Caco-2 (cell line): ENCODE results near the gene SIGMAR1. TPM values are rescaled to one million over a fixed set of nuclear protein-coding genes. Genes with fewer than 3 reads are reported as not detected.

Source experiments
- BruUV-seq: library from RNA; stranded (reverse); fragments of 400-500 nt; replicated peaks from 2 replicates; lab custom pipeline; 2021; lab: Mats Ljungman, UMichigan
- CTCF ChIA-PET: fragments of 300-600 bp; sonication (Branson Sonifier 250); formaldehyde crosslinking; loops from one replicate; lab custom pipeline; 2022; ENCODE audit warnings: antibody characterized with exemption; lab: Charles Lee
- POLR2A ChIA-PET: fragments of 300-600 bp; sonication (Branson Sonifier 250); formaldehyde crosslinking; loops from one replicate; lab custom pipeline; 2022; ENCODE audit warnings: antibody characterized with exemption; lab: Charles Lee
- DNase-seq, 2 experiments: peaks; one replicate each; pipeline versions ENCODE4 v3.0.0 to v3.0.0-alpha.2; 2020 to 2022
- H3K27me3 ChIP-seq: replicated peaks from 2 replicates; pipeline ENCODE4 v1.6.0; 2011; ENCODE audit warnings: low read length; ENCODE audit not compliant: control insufficient read depth, insufficient read depth
- H3K36me3 ChIP-seq: 2 replicates; pipeline ENCODE4 v1.5.1; 2011; ENCODE audit warnings: low read length; ENCODE audit not compliant: control insufficient read depth, insufficient read depth
- H3K4me1 ChIP-seq: fragments of 250-450 bp; sonication (Bioruptor Pico); 2 replicates; pipeline ENCODE4 v1.5.1; 2020; ENCODE audit warnings: mild to moderate bottlenecking
- H3K4me3 ChIP-seq: 2 replicates; pipeline ENCODE4 v1.5.1; 2011; ENCODE audit warnings: low read depth, mild to moderate bottlenecking, control low read depth, low read length
- H3K9me3 ChIP-seq: fragments of 250-450 bp; sonication (Bioruptor Pico); 2 replicates; pipeline ENCODE4 v1.5.1; 2020; ENCODE audit warnings: mild to moderate bottlenecking, moderate library complexity
- H3K27ac Mint-ChIP-seq: one replicate; pipeline ENCODE4 v1.8.0; 2022; ENCODE audit warnings: mixed read lengths; ENCODE audit not compliant: unreplicated experiment
- H3K27me3 Mint-ChIP-seq: one replicate; pipeline ENCODE4 v1.8.0; 2022; ENCODE audit warnings: mixed read lengths; ENCODE audit not compliant: insufficient read depth, unreplicated experiment
- H3K36me3 Mint-ChIP-seq: one replicate; pipeline ENCODE4 v1.8.0; 2022; ENCODE audit warnings: mild to moderate bottlenecking, mixed read lengths; ENCODE audit not compliant: insufficient read depth, unreplicated experiment
- H3K4me1 Mint-ChIP-seq: one replicate; pipeline ENCODE4 v1.8.0; 2022; ENCODE audit warnings: low read depth, mixed read lengths; ENCODE audit not compliant: unreplicated experiment
- H3K4me3 Mint-ChIP-seq: one replicate; pipeline ENCODE4 v1.8.0; 2022; ENCODE audit warnings: mild to moderate bottlenecking, moderate library complexity, mixed read lengths; ENCODE audit not compliant: unreplicated experiment
- H3K9me3 Mint-ChIP-seq: one replicate; pipeline ENCODE4 v1.8.0; 2022; ENCODE audit warnings: mixed read lengths; ENCODE audit not compliant: unreplicated experiment
- CTCF ChIP-seq, 2 experiments: fragments of 200-600 bp in 1 of 2; IDR thresholded peaks; 1 replicate in 1 of 2; 2 replicates in 1 of 2; pipeline versions ENCODE4 v1.5.1 to v1.8.0; 2011 to 2022; ENCODE audit warnings: antibody characterized with exemption in 1 of 2, control low read depth in 1 of 2, inconsistent platforms in 1 of 2, low read depth in 1 of 2, low read length in 1 of 2, mild to moderate bottlenecking in 1 of 2, moderate library complexity in 1 of 2; ENCODE audit not compliant: insufficient read depth in 1 of 2, severe bottlenecking in 1 of 2, unreplicated experiment in 1 of 2
- intact Hi-C: fragments of 100-400 bp; cut with micrococcal nuclease; formaldehyde crosslinking; loops from one replicate; pipeline ENCODE4 v1.10.0; 2022; ENCODE audit not compliant: unreplicated experiment
- total RNA-seq: library from RNA; stranded (reverse); gene quantifications from 2 replicates; pipeline ENCODE4 v1.2.3, GENCODE V29; 2022

The SIGMAR1 gene
- total RNA-seq, 1 experiment from 2014 or later: 102 TPM

- TF ChIP-seq CTCF (IDR thresholded peaks at IDR 0.05; ENCODE audit: insufficient read depth in 1 of 2, low read depth in 1 of 2, low read length in 1 of 2, severe bottlenecking in 1 of 2, unreplicated experiment in 1 of 2): no peak
- peaks cover 8% of the 10 kb centered on the region for H3K4me1 Mint-ChIP-seq
- no peak for DNase-seq
- H3K9me3 Mint-ChIP-seq: no peaks in the 10 kb centered on the region
- H3K36me3 ChIP-seq: peaks cover 1% of the 10 kb centered on the region; the same call in 1 of the 2 replicates
- H3K9me3 ChIP-seq: no peaks in the 10 kb centered on the region
- no peaks in the 10 kb centered on the region for H3K27me3 Mint-ChIP-seq
- H3K27ac Mint-ChIP-seq: no peak overlapping the region
- BruUV-seq: TSS peak; percentile 61
- no peak overlapping the region for H3K4me3 ChIP-seq
- H3K27me3 ChIP-seq: no peaks in the 10 kb centered on the region
- intact Hi-C loops: loop anchor here (1.0 kb wide), 1 partner anchor 22 kb away; the partner anchor contains the start of gene RPP25L
- H3K4me1 ChIP-seq: peaks cover 9% of the 10 kb centered on the region
- peaks cover 10% of the 10 kb centered on the region for H3K36me3 Mint-ChIP-seq
- ChIA-PET POLR2A (interaction anchor here (0.6 kb wide), 1 partner anchor 14 kb away, joined by 6 read pairs; no protein-coding TSS in a partner anchor), CTCF (interaction anchor here (0.6 to 1.9 kb wide), 12 partner anchors 8 to 244 kb away, joined by 3 to 21 read pairs (median 5); partner anchors contain the start of genes DCTN3, GALT, IL11RA and RPP25L)
- H3K4me3 Mint-ChIP-seq: no peak overlapping the region
Measured at GRCh38 chr9:34634551-34635248, 2.9 kb downstream of the SIGMAR1 start.

GRCh38 chr9:34633851-34634550, 3.6 kb downstream of the SIGMAR1 start:
- no peaks in the 10 kb centered on the region for H3K9me3 Mint-ChIP-seq
- peaks cover 8% of the 10 kb centered on the region for H3K4me1 Mint-ChIP-seq
- Histone ChIP-seq H3K4me1 (peaks cover 9% of the 10 kb centered on the region), H3K27me3 (no peaks in the 10 kb centered on the region), H3K4me3 (no peak overlapping the region), H3K9me3 (no peaks in the 10 kb centered on the region), H3K36me3 (peaks cover 1% of the 10 kb centered on the region; the same call in 1 of the 2 replicates)
- peaks cover 10% of the 10 kb centered on the region for H3K36me3 Mint-ChIP-seq
- ChIA-PET POLR2A (interaction anchor here (0.6 kb wide), 1 partner anchor 15 kb away, joined by 6 read pairs; no protein-coding TSS in a partner anchor), CTCF (interaction anchor here (0.6 to 1.9 kb wide), 14 partner anchors 9 to 92 kb away, joined by 3 to 21 read pairs (median 5); partner anchors contain the start of genes DCTN3, GALT, IL11RA and RPP25L)
- no peak overlapping the region for H3K27ac Mint-ChIP-seq
- BruUV-seq: no TSS peak
- H3K4me3 Mint-ChIP-seq: no peak overlapping the region
- TF ChIP-seq CTCF (IDR thresholded peaks at IDR 0.05; ENCODE audit: insufficient read depth in 1 of 2, low read depth in 1 of 2, low read length in 1 of 2, severe bottlenecking in 1 of 2, unreplicated experiment in 1 of 2): peak; percentile 86 to 88
- H3K27me3 Mint-ChIP-seq: no peaks in the 10 kb centered on the region
- DNase-seq: peak; percentile 79 to 81
- intact Hi-C loops: loop anchor here (1.0 kb wide), 1 partner anchor 22 kb away; the partner anchor contains the start of gene RPP25L

- no TSS peak for BruUV-seq
Measured at GRCh38 chr9:34633166-34633565, 4.4 kb downstream of the SIGMAR1 start.

More at GRCh38 chr9:34633166-34633565, 4.4 kb downstream of the SIGMAR1 start:
- Histone ChIP-seq H3K4me1 (peaks cover 12% of the 10 kb centered on the region), H3K27me3 (no peaks in the 10 kb centered on the region), H3K36me3 (peaks cover 1% of the 10 kb centered on the region; the same call in 1 of the 2 replicates), H3K9me3 (no peaks in the 10 kb centered on the region), H3K4me3 (no peak overlapping the region)
- Mint-ChIP-seq H3K9me3 (no peaks in the 10 kb centered on the region), H3K27ac (no peak overlapping the region), H3K36me3 (peaks cover 12% of the 10 kb centered on the region), H3K4me3 (no peak overlapping the region), H3K27me3 (peaks cover 4% of the 10 kb centered on the region), H3K4me1 (peaks cover 14% of the 10 kb centered on the region)
- intact Hi-C loops: no loop called here
- CTCF ChIA-PET: interaction anchor here (0.6 to 1.9 kb wide), 11 partner anchors 11 to 87 kb away, joined by 3 to 21 read pairs (median 5); partner anchors contain the start of genes DCTN3, GALT and RPP25L
- no peak for DNase-seq
- TF ChIP-seq CTCF (IDR thresholded peaks at IDR 0.05; ENCODE audit: insufficient read depth in 1 of 2, low read depth in 1 of 2, low read length in 1 of 2, severe bottlenecking in 1 of 2, unreplicated experiment in 1 of 2): no peak
- POLR2A ChIA-PET: no interaction called here
